Measurements from ENCODE around the gene HP.

HP gene

DNA sequence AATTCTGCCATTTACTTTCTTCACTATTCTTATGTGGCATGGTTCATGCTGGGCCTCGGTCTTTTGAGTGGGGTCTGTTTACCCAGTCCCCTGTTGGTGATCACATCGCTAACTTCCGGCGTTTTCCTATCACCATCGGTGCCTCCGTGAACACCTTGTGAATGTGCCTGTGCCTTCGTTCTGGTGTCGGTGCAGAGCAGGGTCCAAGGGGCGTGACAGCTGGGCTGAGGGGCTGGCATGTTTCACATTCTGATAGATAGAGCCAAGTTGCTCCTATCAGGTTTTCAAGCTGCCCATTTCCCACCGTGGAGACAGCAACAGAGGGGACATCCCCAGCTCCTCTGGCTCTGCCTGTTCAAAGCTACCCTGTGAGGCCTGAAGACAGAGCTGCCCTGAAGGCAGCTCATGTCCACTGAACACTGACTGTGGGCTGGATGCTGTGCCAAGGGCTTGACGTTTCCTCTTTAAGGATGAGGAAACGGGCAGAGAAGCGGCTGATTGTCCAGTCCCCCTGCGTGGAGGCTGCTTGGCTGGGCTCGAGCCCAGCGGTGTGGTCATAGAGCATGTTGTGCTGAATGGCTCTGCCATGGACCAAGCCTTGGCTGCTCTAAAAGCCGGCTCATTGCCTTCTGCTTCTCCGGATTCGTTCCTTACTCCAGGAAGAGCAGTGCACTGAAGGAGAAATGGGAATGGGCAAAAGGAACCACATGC lies 28.7 kb upstream of the HP start:
- in situ Hi-C loops (cut with HindIII; ENCODE audit: low sequenced_read_pairs) = no loop called here
- no peak for TF ChIP-seq CTCF (IDR thresholded peaks at IDR 0.05; ENCODE audit: low read depth, low read length)
- no peak overlapping the region for H3K4me3 ChIP-seq (ENCODE audit: low read depth, low read length)
- DNase-seq (ENCODE audit: low read depth, low spot score) = no peak

- no peak for TF ChIP-seq CTCF (IDR thresholded peaks at IDR 0.05; ENCODE audit: low read depth, low read length)
- DNase-seq (ENCODE audit: low read depth, low spot score) = no peak
- in situ Hi-C loops (cut with HindIII; ENCODE audit: low sequenced_read_pairs) = no loop called here
These were observed 26.5 kb upstream of the HP start for GRCh38 chr16:72027669-72028378.

GRCh38 chr16:72029567-72030271 lies 24.6 kb upstream of the HP start:
- no peak for DNase-seq (ENCODE audit: low read depth, low spot score)
- no peak overlapping the region for H3K4me3 ChIP-seq (ENCODE audit: low read depth, low read length)
- TF ChIP-seq CTCF (IDR thresholded peaks at IDR 0.05; ENCODE audit: low read depth, low read length) = no peak
- in situ Hi-C loops (cut with HindIII; ENCODE audit: low sequenced_read_pairs) = no loop called here

More at GRCh38 chr16:72027669-72028378, 26.5 kb upstream of the HP start:
- no peak overlapping the region for H3K4me3 ChIP-seq (ENCODE audit: low read depth, low read length)

- no peak for TF ChIP-seq CTCF (IDR thresholded peaks at IDR 0.05; ENCODE audit: low read depth, low read length)
- no peak overlapping the region for H3K4me3 ChIP-seq (ENCODE audit: low read depth, low read length)
- no peak for DNase-seq (ENCODE audit: low read depth, low spot score)
- in situ Hi-C loops (cut with HindIII; ENCODE audit: low sequenced_read_pairs) = no loop called here
These were observed 20.9 kb upstream of the HP start for GRCh38 chr16:72033437-72033836.

- no peak for TF ChIP-seq CTCF (IDR thresholded peaks at IDR 0.05; ENCODE audit: low read depth, low read length)
- in situ Hi-C loops (cut with HindIII; ENCODE audit: low sequenced_read_pairs) = no loop called here
- no peak overlapping the region for H3K4me3 ChIP-seq (ENCODE audit: low read depth, low read length)
- no peak for DNase-seq (ENCODE audit: low read depth, low spot score)
These were observed 18.2 kb upstream of the HP start for GRCh38 chr16:72036098-72036497.

- no peak overlapping the region for H3K4me3 ChIP-seq (ENCODE audit: low read depth, low read length)
- in situ Hi-C loops (cut with HindIII; ENCODE audit: low sequenced_read_pairs) = no loop called here
- peak; percentile 48 for DNase-seq (ENCODE audit: low read depth, low spot score)
- TF ChIP-seq CTCF (IDR thresholded peaks at IDR 0.05; ENCODE audit: low read depth, low read length) = no peak
These were observed 12.1 kb upstream of the HP start for GRCh38 chr16:72042157-72042660.
